Trophoblast cell (in vitro differentiated cells and primary cell): ENCODE data around the gene OPA3.
A peak's percentile ranks its signal among the peaks of the same experiment; 100 is the strongest.

ENCODE experiments used
- DNase-seq, 2 donors: peaks; one replicate each; pipeline ENCODE4 v3.0.0-alpha.2; 2016
- H2AFZ ChIP-seq: 2 replicates; pipeline ENCODE4 v1.6.1; 2013; ENCODE audit warnings: low read length, moderate library complexity, mild to moderate bottlenecking; ENCODE audit not compliant: insufficient read depth, poor library complexity
- H2AK5ac ChIP-seq: 2 replicates; pipeline ENCODE4 v1.6.1; 2013; ENCODE audit warnings: mild to moderate bottlenecking, low read length
- H2BK120ac ChIP-seq: 2 replicates; pipeline ENCODE4 v1.6.1; 2013; ENCODE audit warnings: low read length, mild to moderate bottlenecking, moderate library complexity; ENCODE audit not compliant: insufficient read depth, poor library complexity
- H2BK12ac ChIP-seq: 2 replicates; pipeline ENCODE4 v1.6.1; 2013; ENCODE audit warnings: mild to moderate bottlenecking, low read length, moderate library complexity
- H2BK5ac ChIP-seq: 2 replicates; pipeline ENCODE4 v1.6.1; 2013; ENCODE audit warnings: low read length, low read depth, moderate library complexity, mild to moderate bottlenecking; ENCODE audit not compliant: poor library complexity
- H3K14ac ChIP-seq: 2 replicates; pipeline ENCODE4 v1.6.1; 2013; ENCODE audit warnings: mild to moderate bottlenecking, low read length
- H3K18ac ChIP-seq: 2 replicates; pipeline ENCODE4 v1.6.1; 2013; ENCODE audit warnings: mild to moderate bottlenecking, low read length
- H3K23ac ChIP-seq: 2 replicates; pipeline ENCODE4 v1.6.1; 2013; ENCODE audit warnings: low read length
- H3K27ac ChIP-seq: 2 replicates; pipeline ENCODE4 v1.5.1; 2013; ENCODE audit warnings: low read depth, mild to moderate bottlenecking, inconsistent platforms, low read length, moderate library complexity
- H3K27me3 ChIP-seq: 2 replicates; pipeline ENCODE4 v1.6.1; 2013; ENCODE audit warnings: inconsistent platforms, mild to moderate bottlenecking, low read length, moderate library complexity; ENCODE audit not compliant: insufficient read depth
- H3K36me3 ChIP-seq, 2 experiments: 1 replicate in 1 of 2; 2 replicates in 1 of 2; pipeline ENCODE4 v1.6.1; 2013; ENCODE audit warnings: low read length in 2 of 2, mild to moderate bottlenecking in 2 of 2, moderate library complexity in 1 of 2; ENCODE audit not compliant: insufficient read depth in 2 of 2, control insufficient read depth in 1 of 2
- H3K4ac ChIP-seq: 2 replicates; pipeline ENCODE4 v1.6.1; 2013; ENCODE audit warnings: low read depth, mild to moderate bottlenecking, low read length, moderate library complexity
- H3K4me1 ChIP-seq, 2 experiments: 1 replicate in 1 of 2; 2 replicates in 1 of 2; pipeline ENCODE4 v1.6.1; 2013; ENCODE audit warnings: low read length in 2 of 2, mild to moderate bottlenecking in 2 of 2, moderate library complexity in 1 of 2; ENCODE audit not compliant: insufficient read depth in 2 of 2, control insufficient read depth in 1 of 2
- H3K4me2 ChIP-seq: 2 replicates; pipeline ENCODE4 v1.6.1; 2013; ENCODE audit warnings: inconsistent platforms, mild to moderate bottlenecking, low read length, moderate library complexity
- H3K4me3 ChIP-seq: 2 replicates; pipeline ENCODE4 v1.5.1; 2013; ENCODE audit warnings: mild to moderate bottlenecking, low read depth, low read length, inconsistent platforms
- H3K79me1 ChIP-seq: one replicate; pipeline ENCODE4 v1.6.1; 2013; ENCODE audit warnings: low read length
- H3K79me2 ChIP-seq: 2 replicates; pipeline ENCODE4 v1.6.1; 2013; ENCODE audit warnings: low read length, mild to moderate bottlenecking; ENCODE audit not compliant: control insufficient read depth, insufficient read depth, poor library complexity
- H3K9ac ChIP-seq: 2 replicates; pipeline ENCODE4 v1.6.1; 2013; ENCODE audit warnings: mild to moderate bottlenecking, low read length
- H3K9me3 ChIP-seq: 2 replicates; pipeline ENCODE4 v1.6.1; 2013; ENCODE audit warnings: low read depth, mild to moderate bottlenecking, control low read depth, inconsistent platforms, low read length; ENCODE audit not compliant: insufficient read depth
- H4K12ac ChIP-seq: 2 replicates; pipeline ENCODE4 v1.6.1; 2013; ENCODE audit warnings: low read depth, mild to moderate bottlenecking, low read length, moderate library complexity
- H4K8ac ChIP-seq: 2 replicates; pipeline ENCODE4 v1.6.1; 2013; ENCODE audit warnings: low read depth, mild to moderate bottlenecking, low read length, moderate library complexity
- H4K91ac ChIP-seq: one replicate; pipeline ENCODE4 v1.6.1; 2013; ENCODE audit warnings: low read depth, mild to moderate bottlenecking, low read length, moderate library complexity
- WGBS: extraction: QIAGEN DNeasy Blood & Tissue Kit; methylation state at CpG from one replicate; pipeline ENCODE4 v1.1.7; 2013; ENCODE audit warnings: missing lambda C conversion rate; ENCODE audit not compliant: insufficient read length, insufficient coverage; ENCODE audit errors: extremely low coverage; 5-methylcytosine and 5-hydroxymethylcytosine counted together

OPA3 gene

GRCh38 chr19:45585158-45585577 lies 566 bp upstream of the OPA3 start:
- H3K79me2 ChIP-seq = peaks cover 4% of the 10 kb centered on the region
- WGBS = no CpG with 5 or more reads among the region's 7 CpGs

GRCh38 chr19:45581576-45581975 lies 3.0 kb downstream of the OPA3 start:
- Histone ChIP-seq H3K4ac (no peak overlapping the region), H3K27ac (no peak overlapping the region), H3K9me3 (peaks cover 2% of the 10 kb centered on the region), H3K4me1 (peaks cover 19 to 23% of the 10 kb centered on the region in 2 experiments), H3K23ac (no peak overlapping the region), H3K4me3 (no peak overlapping the region), H3K14ac (no peak overlapping the region), H3K79me1 (peaks cover 13% of the 10 kb centered on the region), H3K27me3 (no peaks in the 10 kb centered on the region), H4K8ac (no peak overlapping the region), H2AFZ (no peak overlapping the region), H3K9ac (no peak overlapping the region), H3K18ac (peak overlapping the region; percentile 15), H2BK5ac (no peak overlapping the region), H4K12ac (no peak overlapping the region), H3K36me3 (no peaks in the 10 kb centered on the region), H3K79me2 (peaks cover 4% of the 10 kb centered on the region), H2BK120ac (no peak overlapping the region), H2AK5ac (no peak overlapping the region), H3K4me2 (no peak overlapping the region), H2BK12ac (no peak overlapping the region), H4K91ac (peak overlapping the region; percentile 41)
- no CpG with 5 or more reads among the region's 7 CpGs for WGBS
- DNase-seq = peak; percentile 70 to 74

More at GRCh38 chr19:45585158-45585577, 566 bp upstream of the OPA3 start:
- peak overlapping the region; percentile 48 for H2AFZ ChIP-seq
- peaks cover 13% of the 10 kb centered on the region for H3K79me1 ChIP-seq
- H3K4ac ChIP-seq = no peak overlapping the region
- H3K4me1 ChIP-seq = peaks cover 6 to 10% of the 10 kb centered on the region in 2 experiments
- peak overlapping the region; percentile 57 for H2AK5ac ChIP-seq
- H2BK12ac ChIP-seq = peak overlapping the region; percentile 20
- H3K4me3 ChIP-seq = peak overlapping the region; percentile 60
- H2BK120ac ChIP-seq = peak overlapping the region; percentile 53
- H4K91ac ChIP-seq = peak overlapping the region; percentile 71
- no peak overlapping the region for H2BK5ac ChIP-seq
- no peak overlapping the region for H3K23ac ChIP-seq
- H3K4me2 ChIP-seq = peak overlapping the region; percentile 88
- H4K12ac ChIP-seq = peak overlapping the region; percentile 71
- H3K27me3 ChIP-seq = no peaks in the 10 kb centered on the region
- peak overlapping the region; percentile 84 for H4K8ac ChIP-seq
- peak overlapping the region; percentile 39 for H3K9ac ChIP-seq
- H3K14ac ChIP-seq = peak overlapping the region; percentile 38
- H3K18ac ChIP-seq = no peak overlapping the region
- no peak overlapping the region for H3K27ac ChIP-seq
- H3K36me3 ChIP-seq = no peaks in the 10 kb centered on the region
- no peak for DNase-seq
- H3K9me3 ChIP-seq = no peaks in the 10 kb centered on the region

DNA sequence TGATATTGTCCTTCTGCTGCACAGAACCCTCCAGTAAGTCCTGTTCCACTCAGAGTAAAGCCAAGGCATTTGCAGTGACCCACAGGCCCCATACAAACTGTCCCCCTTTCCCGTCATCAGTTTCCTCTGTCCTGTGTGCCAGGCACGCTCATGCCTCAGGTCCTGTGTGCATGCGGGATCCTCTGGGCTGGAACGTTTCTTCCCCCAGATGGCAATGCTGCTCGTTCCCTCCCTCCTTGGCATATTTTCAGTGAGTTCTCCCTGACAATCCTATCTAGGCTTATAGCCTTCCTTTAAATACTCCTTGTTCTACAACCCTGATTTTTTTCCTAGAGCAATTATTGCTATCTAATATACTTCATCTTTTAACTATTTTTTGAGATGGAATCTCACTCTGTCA lies 5.7 kb downstream of the OPA3 start:
- Histone ChIP-seq H3K4me1 (peaks cover 23% of the 10 kb centered on the region in 2 experiments), H2AFZ (no peak overlapping the region), H4K8ac (no peak overlapping the region), H3K4me3 (no peak overlapping the region), H4K91ac (no peak overlapping the region), H3K36me3 (no peaks in the 10 kb centered on the region), H3K79me2 (peaks cover 4% of the 10 kb centered on the region), H2AK5ac (peak overlapping the region; percentile 80), H4K12ac (no peak overlapping the region), H3K4ac (peak overlapping the region; percentile 6), H3K4me2 (no peak overlapping the region), H3K9ac (no peak overlapping the region), H3K18ac (peak overlapping the region; percentile 46), H3K14ac (no peak overlapping the region), H3K23ac (no peak overlapping the region), H3K9me3 (peaks cover 2% of the 10 kb centered on the region), H2BK120ac (no peak overlapping the region), H3K27me3 (no peaks in the 10 kb centered on the region), H2BK12ac (peak overlapping the region; percentile 36), H2BK5ac (peak overlapping the region; percentile 38), H3K79me1 (peaks cover 5% of the 10 kb centered on the region), H3K27ac (no peak overlapping the region)
- no CpG with 5 or more reads among the region's 5 CpGs for WGBS
- peak; percentile 93 to 97 for DNase-seq

- H4K8ac ChIP-seq = no peak overlapping the region
- no peak overlapping the region for H3K4ac ChIP-seq
- H3K23ac ChIP-seq = no peak overlapping the region
- no peak overlapping the region for H4K91ac ChIP-seq
- H3K9ac ChIP-seq = no peak overlapping the region
- H3K9me3 ChIP-seq = peaks cover 2% of the 10 kb centered on the region
- H3K27me3 ChIP-seq = no peaks in the 10 kb centered on the region
- DNase-seq = peak; percentile 97 to 99
- peaks cover 2% of the 10 kb centered on the region for H3K79me2 ChIP-seq
- H2AK5ac ChIP-seq = no peak overlapping the region
- H3K79me1 ChIP-seq = peaks cover 2% of the 10 kb centered on the region
- no peak overlapping the region for H3K4me3 ChIP-seq
- H3K18ac ChIP-seq = no peak overlapping the region
- no peak overlapping the region for H3K14ac ChIP-seq
- H3K27ac ChIP-seq = peak overlapping the region; percentile 62
- peak overlapping the region; percentile 37 for H3K4me2 ChIP-seq
- no peak overlapping the region for H2AFZ ChIP-seq
- H3K36me3 ChIP-seq = no peaks in the 10 kb centered on the region
- H4K12ac ChIP-seq = no peak overlapping the region
- H3K4me1 ChIP-seq = peaks cover 19 to 20% of the 10 kb centered on the region in 2 experiments
- H2BK12ac ChIP-seq = no peak overlapping the region
- no CpG with 5 or more reads among the region's 11 CpGs for WGBS
- H2BK120ac ChIP-seq = no peak overlapping the region
- no peak overlapping the region for H2BK5ac ChIP-seq
Measured at GRCh38 chr19:45577111-45577905, 7.3 kb downstream of the OPA3 start.
